Measurements from ENCODE around the gene KAZN.

The KAZN gene

DNA sequence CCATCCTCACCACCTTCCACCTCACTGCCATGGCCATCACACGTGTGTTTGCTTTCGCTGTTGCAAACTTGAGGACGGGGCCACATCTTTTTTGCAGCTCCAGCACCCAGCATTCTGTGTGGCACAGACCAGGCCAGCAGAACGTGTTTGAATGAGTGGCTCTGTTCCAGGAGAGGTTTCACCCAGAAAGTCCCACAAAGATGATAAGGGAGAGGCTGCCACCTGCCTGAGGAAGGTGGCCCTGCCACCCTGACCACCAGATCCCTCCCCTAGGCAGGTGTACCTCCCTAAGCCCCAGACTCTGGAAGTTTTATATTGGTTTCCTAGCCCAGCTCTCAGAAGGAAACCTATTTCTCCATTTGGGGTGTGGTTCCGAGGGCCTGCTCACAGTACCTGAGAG, 252.1 kb downstream of the KAZN start:
- no peak for ATAC-seq
- TF ChIP-seq ZNF70 (CRISPR knock-in tag; IDR thresholded peaks at IDR 0.05) (no peak), ISL1 (CRISPR knock-in tag; IDR thresholded peaks at IDR 0.05) (no peak), ZC3H10 (CRISPR knock-in tag; IDR thresholded peaks at IDR 0.05) (no peak), OSR1 (CRISPR knock-in tag; IDR thresholded peaks at IDR 0.05) (no peak), TOX (CRISPR knock-in tag; IDR thresholded peaks at IDR 0.05; ENCODE audit: borderline replicate concordance) (no peak), RARB (CRISPR knock-in tag; IDR thresholded peaks at IDR 0.05) (no peak), ESRRG (CRISPR knock-in tag; IDR thresholded peaks at IDR 0.05) (no peak), SNAI2 (CRISPR knock-in tag; IDR thresholded peaks at IDR 0.05) (no peak), ZNF565 (CRISPR knock-in tag; conservative IDR thresholded peaks at IDR 0.05; ENCODE audit: low read depth) (no peak), ZNF8 (CRISPR knock-in tag; IDR thresholded peaks at IDR 0.05) (no peak), PPARA (CRISPR knock-in tag; IDR thresholded peaks at IDR 0.05; ENCODE audit: borderline replicate concordance) (no peak), GLIS3 (CRISPR knock-in tag; IDR thresholded peaks at IDR 0.05) (no peak), CSDC2 (CRISPR knock-in tag; IDR thresholded peaks at IDR 0.05) (no peak)
- TF ChIP-seq, protein P1, sequence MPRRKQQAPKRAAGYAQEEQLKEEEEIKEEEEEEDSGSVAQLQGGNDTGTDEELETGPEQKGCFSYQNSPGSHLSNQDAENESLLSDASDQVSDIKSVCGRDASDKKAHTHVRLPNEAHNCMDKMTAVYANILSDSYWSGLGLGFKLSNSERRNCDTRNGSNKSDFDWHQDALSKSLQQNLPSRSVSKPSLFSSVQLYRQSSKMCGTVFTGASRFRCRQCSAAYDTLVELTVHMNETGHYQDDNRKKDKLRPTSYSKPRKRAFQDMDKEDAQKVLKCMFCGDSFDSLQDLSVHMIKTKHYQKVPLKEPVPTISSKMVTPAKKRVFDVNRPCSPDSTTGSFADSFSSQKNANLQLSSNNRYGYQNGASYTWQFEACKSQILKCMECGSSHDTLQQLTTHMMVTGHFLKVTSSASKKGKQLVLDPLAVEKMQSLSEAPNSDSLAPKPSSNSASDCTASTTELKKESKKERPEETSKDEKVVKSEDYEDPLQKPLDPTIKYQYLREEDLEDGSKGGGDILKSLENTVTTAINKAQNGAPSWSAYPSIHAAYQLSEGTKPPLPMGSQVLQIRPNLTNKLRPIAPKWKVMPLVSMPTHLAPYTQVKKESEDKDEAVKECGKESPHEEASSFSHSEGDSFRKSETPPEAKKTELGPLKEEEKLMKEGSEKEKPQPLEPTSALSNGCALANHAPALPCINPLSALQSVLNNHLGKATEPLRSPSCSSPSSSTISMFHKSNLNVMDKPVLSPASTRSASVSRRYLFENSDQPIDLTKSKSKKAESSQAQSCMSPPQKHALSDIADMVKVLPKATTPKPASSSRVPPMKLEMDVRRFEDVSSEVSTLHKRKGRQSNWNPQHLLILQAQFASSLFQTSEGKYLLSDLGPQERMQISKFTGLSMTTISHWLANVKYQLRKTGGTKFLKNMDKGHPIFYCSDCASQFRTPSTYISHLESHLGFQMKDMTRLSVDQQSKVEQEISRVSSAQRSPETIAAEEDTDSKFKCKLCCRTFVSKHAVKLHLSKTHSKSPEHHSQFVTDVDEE (CRISPR knock-in tag; IDR thresholded peaks at IDR 0.05) = no peak
- TF ChIP-seq, protein P2, sequence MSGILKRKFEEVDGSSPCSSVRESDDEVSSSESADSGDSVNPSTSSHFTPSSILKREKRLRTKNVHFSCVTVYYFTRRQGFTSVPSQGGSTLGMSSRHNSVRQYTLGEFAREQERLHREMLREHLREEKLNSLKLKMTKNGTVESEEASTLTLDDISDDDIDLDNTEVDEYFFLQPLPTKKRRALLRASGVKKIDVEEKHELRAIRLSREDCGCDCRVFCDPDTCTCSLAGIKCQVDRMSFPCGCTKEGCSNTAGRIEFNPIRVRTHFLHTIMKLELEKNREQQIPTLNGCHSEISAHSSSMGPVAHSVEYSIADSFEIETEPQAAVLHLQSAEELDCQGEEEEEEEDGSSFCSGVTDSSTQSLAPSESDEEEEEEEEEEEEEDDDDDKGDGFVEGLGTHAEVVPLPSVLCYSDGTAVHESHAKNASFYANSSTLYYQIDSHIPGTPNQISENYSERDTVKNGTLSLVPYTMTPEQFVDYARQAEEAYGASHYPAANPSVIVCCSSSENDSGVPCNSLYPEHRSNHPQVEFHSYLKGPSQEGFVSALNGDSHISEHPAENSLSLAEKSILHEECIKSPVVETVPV (CRISPR knock-in tag; IDR thresholded peaks at IDR 0.05) = no peak
- TF ChIP-seq, protein P3, sequence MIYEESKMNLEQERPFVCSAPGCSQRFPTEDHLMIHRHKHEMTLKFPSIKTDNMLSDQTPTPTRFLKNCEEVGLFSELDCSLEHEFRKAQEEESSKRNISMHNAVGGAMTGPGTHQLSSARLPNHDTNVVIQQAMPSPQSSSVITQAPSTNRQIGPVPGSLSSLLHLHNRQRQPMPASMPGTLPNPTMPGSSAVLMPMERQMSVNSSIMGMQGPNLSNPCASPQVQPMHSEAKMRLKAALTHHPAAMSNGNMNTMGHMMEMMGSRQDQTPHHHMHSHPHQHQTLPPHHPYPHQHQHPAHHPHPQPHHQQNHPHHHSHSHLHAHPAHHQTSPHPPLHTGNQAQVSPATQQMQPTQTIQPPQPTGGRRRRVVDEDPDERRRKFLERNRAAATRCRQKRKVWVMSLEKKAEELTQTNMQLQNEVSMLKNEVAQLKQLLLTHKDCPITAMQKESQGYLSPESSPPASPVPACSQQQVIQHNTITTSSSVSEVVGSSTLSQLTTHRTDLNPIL (CRISPR knock-in tag; IDR thresholded peaks at IDR 0.05; ENCODE audit: low read depth) = no peak

DNA sequence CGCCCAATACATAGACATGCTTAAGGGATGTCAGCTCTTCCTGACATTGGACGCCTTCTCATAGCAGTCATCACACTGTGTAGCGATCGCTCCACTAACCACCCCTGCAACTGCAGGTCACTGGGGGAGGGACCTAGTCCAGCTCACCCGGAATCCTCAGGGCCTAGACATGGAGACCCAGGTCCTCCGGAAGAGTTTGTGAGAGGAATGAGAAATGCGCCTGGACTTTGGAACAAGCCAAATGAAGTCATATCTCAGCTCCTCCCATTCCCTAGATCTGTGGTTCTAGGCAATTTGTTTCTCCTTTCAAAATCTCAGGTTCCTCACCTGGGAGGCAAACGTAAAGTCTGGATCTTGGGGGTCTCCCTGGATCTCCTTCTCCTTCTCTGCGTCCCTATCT, 253.3 kb downstream of the KAZN start:
- ATAC-seq = no peak
- TF ChIP-seq, protein P4, sequence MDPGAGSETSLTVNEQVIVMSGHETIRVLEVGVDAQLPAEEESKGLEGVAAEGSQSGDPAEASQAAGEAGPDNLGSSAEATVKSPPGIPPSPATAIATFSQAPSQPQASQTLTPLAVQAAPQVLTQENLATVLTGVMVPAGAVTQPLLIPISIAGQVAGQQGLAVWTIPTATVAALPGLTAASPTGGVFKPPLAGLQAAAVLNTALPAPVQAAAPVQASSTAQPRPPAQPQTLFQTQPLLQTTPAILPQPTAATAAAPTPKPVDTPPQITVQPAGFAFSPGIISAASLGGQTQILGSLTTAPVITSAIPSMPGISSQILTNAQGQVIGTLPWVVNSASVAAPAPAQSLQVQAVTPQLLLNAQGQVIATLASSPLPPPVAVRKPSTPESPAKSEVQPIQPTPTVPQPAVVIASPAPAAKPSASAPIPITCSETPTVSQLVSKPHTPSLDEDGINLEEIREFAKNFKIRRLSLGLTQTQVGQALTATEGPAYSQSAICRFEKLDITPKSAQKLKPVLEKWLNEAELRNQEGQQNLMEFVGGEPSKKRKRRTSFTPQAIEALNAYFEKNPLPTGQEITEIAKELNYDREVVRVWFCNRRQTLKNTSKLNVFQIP (CRISPR knock-in tag; IDR thresholded peaks at IDR 0.05; ENCODE audit: borderline replicate concordance, low read depth) = no peak
- no peak for TF ChIP-seq ZNF8 (CRISPR knock-in tag; IDR thresholded peaks at IDR 0.05)
- no peak for TF ChIP-seq ZNF565 (CRISPR knock-in tag; conservative IDR thresholded peaks at IDR 0.05; ENCODE audit: low read depth)
- TF ChIP-seq, protein P2 (CRISPR knock-in tag; IDR thresholded peaks at IDR 0.05) = no peak
- TF ChIP-seq ZNF70 (CRISPR knock-in tag; IDR thresholded peaks at IDR 0.05) = no peak
- TF ChIP-seq ZFP3 (CRISPR knock-in tag; IDR thresholded peaks at IDR 0.05) = no peak
- no peak for TF ChIP-seq RARB (CRISPR knock-in tag; IDR thresholded peaks at IDR 0.05)

DNA sequence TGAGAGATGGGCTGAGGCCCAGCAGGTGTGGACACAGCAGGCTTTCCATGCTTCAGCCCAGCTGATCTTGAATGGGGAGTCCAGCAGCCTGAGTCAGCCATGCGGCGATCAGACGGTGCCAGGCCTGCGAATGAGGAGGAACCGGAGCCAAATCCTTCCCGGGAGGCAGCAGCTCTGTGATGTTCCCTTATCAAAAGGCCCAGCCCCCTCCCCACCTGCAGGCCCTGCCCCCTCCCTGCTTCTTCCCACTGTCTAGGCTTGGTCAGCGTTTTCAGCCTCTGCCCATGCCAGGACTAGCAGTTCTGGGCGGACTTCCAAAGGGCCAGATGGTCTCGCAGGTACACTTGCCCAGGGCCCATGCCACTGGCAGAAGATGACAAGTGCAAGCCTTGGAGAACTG, 253.8 kb downstream of the KAZN start:
- no peak for TF ChIP-seq ZFP30 (CRISPR knock-in tag; IDR thresholded peaks at IDR 0.05)
- TF ChIP-seq, protein P5, sequence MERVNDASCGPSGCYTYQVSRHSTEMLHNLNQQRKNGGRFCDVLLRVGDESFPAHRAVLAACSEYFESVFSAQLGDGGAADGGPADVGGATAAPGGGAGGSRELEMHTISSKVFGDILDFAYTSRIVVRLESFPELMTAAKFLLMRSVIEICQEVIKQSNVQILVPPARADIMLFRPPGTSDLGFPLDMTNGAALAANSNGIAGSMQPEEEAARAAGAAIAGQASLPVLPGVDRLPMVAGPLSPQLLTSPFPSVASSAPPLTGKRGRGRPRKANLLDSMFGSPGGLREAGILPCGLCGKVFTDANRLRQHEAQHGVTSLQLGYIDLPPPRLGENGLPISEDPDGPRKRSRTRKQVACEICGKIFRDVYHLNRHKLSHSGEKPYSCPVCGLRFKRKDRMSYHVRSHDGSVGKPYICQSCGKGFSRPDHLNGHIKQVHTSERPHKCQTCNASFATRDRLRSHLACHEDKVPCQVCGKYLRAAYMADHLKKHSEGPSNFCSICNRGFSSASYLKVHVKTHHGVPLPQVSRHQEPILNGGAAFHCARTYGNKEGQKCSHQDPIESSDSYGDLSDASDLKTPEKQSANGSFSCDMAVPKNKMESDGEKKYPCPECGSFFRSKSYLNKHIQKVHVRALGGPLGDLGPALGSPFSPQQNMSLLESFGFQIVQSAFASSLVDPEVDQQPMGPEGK (CRISPR knock-in tag; IDR thresholded peaks at IDR 0.05; ENCODE audit: borderline replicate concordance) = no peak
- TF ChIP-seq BACH2 (CRISPR knock-in tag; IDR thresholded peaks at IDR 0.05; ENCODE audit: borderline replicate concordance) = no peak
- TF ChIP-seq OSR1 (CRISPR knock-in tag; IDR thresholded peaks at IDR 0.05) = no peak
- no peak for TF ChIP-seq ISL1 (CRISPR knock-in tag; IDR thresholded peaks at IDR 0.05)
- no peak for TF ChIP-seq CSDC2 (CRISPR knock-in tag; IDR thresholded peaks at IDR 0.05)
- no peak for ATAC-seq
